SK-N-MC (cell line): ENCODE results near the gene H6PD.

Experiments
- DNase-seq: peaks from one replicate; pipeline ENCODE4 v3.0.0-alpha.2; 2011; ENCODE audit warnings: low read depth, low spot score
- H3K27ac ChIP-seq: fragments of 200-600 bp; sonication (generic); 2 replicates; pipeline ENCODE4 v1.5.1; 2016; ENCODE audit warnings: mixed run types
- H3K36me3 ChIP-seq: fragments of 200-600 bp; sonication (generic); 2 replicates; pipeline ENCODE4 v1.6.1; 2017; ENCODE audit warnings: antibody characterized with exemption, low read length, mixed read lengths; ENCODE audit not compliant: insufficient read depth
- H3K4me3 ChIP-seq: fragments of 200-600 bp; sonication (generic); 2 replicates; pipeline ENCODE4 v1.5.1; 2016
- H3K9ac ChIP-seq: fragments of 200-600 bp; sonication (generic); 2 replicates; pipeline ENCODE4 v1.8.0; 2017; ENCODE audit warnings: mixed run types, mixed read lengths; ENCODE audit not compliant: insufficient read length
- H3K9me3 ChIP-seq: fragments of 200-600 bp; sonication (generic); 2 replicates; pipeline ENCODE4 v1.6.1; 2017; ENCODE audit warnings: low read depth, mild to moderate bottlenecking, antibody characterized with exemption, low read length, moderate library complexity, mixed read lengths
- EZH2 ChIP-seq: fragments of 200-600 bp; sonication (generic); IDR thresholded peaks from one replicate; pipeline ENCODE4 v1.6.1; 2017; ENCODE audit warnings: antibody characterized with exemption
- FOXP2 ChIP-seq: optimal IDR thresholded peaks from 2 replicates; pipeline ENCODE3; 2011; ENCODE audit warnings: mild to moderate bottlenecking, moderate library complexity; ENCODE audit not compliant: insufficient read depth; ENCODE audit errors: extremely low read length, control extremely low read depth
- POLR2AphosphoS5 ChIP-seq: IDR thresholded peaks from 2 replicates; pipeline ENCODE4 v1.6.1; 2012; ENCODE audit warnings: mild to moderate bottlenecking, low read depth, low read length, borderline replicate concordance

Gene H6PD

DNA sequence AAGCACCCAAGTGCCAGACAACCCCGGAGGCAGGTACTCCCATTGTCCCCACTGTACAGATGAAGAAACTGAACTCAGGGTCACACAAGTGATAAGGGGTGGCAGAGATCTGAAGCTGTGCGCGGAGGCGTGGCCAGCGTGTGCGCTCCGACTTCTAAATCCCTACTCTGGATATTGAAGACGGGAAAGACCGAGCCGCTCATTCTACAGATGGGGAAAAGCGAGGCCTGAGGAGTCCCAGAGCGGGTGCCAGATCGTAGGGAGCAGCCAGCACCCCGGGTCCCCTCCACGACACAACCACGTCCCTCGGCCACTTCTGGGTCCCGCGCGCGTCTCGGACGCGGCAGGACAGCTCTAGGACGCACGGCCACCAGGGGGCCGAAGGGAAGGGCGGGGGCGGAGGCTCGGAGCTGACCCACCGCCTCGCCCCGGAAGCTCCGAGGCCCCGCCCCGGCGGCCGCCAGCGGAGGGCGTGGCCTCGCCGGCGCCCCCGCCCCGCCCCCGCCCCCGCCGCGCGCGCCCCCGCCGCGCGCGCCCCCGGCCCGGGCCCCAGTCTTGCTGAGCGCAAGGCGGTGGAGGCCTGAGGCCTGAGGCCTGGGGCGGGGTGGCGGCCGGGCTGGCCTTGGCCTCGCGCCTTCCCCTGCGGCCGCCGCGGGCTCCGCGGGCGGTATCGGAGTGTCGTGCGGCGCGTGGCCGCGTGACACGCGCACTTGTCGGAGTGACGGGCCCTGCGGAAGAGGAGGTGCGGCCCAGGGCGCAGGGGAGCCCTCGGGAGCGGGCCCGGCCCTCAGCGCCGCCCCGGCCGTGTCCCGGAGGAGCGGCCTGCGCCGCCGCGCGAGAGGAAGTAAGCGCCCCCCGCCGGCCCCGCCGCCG, at the start of gene H6PD:
Gene H6PD (plus strand): TSS at position 552 of the 873 bp plus-strand sequence. CDS start 10,161 bp downstream, outside the sequence.
- H3K36me3 ChIP-seq = no peaks in the 10 kb centered on the region
- TF ChIP-seq FOXP2 (no peak), POLR2AphosphoS5 (no peak), EZH2 (no peak)
- no peak for DNase-seq

DNA sequence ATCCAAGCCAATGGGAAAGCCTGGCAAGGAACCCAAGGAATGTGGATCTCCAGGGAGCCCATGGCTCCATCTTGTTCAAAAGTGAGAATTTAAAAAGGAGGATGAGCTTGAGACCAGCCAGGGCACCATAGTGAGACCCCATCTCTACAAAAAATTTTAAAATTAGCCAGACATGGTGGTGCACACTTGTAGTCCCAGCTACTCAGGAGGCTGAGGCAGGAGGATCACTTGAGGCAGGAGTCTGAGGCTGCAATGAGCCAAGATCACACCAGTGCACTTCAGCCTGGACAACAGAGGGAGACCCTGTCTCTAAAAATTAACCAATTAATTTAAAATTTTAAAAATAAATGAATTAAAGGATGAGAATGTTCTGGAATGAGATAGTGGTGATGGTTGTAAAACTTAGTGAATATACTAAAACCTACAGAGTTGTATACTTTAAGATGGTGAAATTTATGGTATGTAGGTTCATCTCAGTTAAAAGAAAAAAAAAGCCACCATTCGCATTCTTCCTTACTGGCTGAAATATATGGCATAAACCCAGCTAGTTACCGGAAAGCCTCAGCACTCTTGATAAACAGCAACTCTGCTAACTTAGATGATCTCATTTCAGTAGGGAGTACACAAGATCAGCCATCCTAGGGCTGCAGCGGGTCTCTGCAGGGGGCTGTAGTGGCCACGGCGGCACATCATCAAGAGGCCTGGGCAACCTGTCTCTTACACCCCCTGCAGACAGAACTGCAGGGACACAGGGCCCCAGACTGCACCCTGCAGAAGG, 48.3 kb upstream of the H6PD start:
- Histone ChIP-seq H3K9ac (no peak overlapping the region), H3K36me3 (no peaks in the 10 kb centered on the region), H3K9me3 (no peaks in the 10 kb centered on the region), H3K4me3 (no peak overlapping the region), H3K27ac (no peak overlapping the region)
- DNase-seq = no peak
- no peak for TF ChIP-seq FOXP2
- TF ChIP-seq EZH2 = no peak
- no peak for TF ChIP-seq POLR2AphosphoS5

More for the DNA sequence above, at the start of gene H6PD:
- H3K27ac ChIP-seq = peak within 1 kb of the TSS; percentile 54; the same call in 1 of the 2 replicates
- H3K9ac ChIP-seq = peak within 1 kb of the TSS; percentile 95
- H3K4me3 ChIP-seq = peak within 1 kb of the TSS; percentile 94
- H3K9me3 ChIP-seq = no peaks in the 10 kb centered on the region

DNA sequence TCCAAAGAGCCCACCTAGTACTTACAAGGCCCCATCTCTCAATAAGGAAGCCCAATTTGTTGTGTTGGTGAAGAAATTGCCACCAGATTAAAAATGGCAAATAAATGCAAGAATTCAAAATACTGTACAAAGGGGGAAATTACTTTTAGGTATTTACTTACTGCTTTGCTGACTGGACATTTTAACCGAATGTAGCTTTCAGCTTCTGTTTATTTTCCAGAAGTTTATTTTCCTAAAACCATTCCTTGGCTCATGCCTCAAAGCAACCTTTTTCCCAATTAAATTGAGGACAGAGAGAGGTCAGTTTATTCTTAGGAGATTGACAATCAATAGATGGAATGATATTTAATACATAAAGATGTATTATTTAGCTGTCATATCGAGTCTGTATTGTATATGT, 47.6 kb upstream of the H6PD start:
- no peak overlapping the region for H3K27ac ChIP-seq
- no peak overlapping the region for H3K4me3 ChIP-seq
- H3K36me3 ChIP-seq = no peaks in the 10 kb centered on the region
- no peak for TF ChIP-seq EZH2
- TF ChIP-seq POLR2AphosphoS5 = no peak
- TF ChIP-seq FOXP2 = no peak
- H3K9ac ChIP-seq = no peak overlapping the region
- H3K9me3 ChIP-seq = no peaks in the 10 kb centered on the region
- DNase-seq = no peak

DNA sequence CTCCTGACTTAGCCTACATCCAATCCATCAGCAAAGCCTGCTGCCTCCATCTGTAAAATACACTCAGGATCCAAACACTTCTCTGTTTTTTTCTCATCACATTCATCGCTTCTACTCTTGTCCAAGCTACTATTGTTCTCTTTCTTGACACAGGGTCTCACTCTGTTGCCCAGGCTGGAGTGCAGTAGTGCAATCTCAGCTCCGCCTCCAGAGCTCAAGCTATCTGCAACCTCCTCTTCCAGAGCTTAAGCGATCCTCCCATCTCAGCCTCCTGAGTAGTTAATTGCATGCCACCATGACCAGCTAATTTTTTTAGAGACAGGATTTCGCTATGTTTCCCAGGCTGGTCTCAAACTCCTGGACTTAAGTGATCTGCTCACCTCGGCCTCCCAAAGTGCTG, 44.3 kb upstream of the H6PD start:
- Histone ChIP-seq H3K27ac (no peak overlapping the region), H3K36me3 (no peaks in the 10 kb centered on the region), H3K9me3 (no peaks in the 10 kb centered on the region), H3K9ac (no peak overlapping the region), H3K4me3 (no peak overlapping the region)
- DNase-seq = no peak
- TF ChIP-seq EZH2 = no peak
- TF ChIP-seq FOXP2 = no peak
- TF ChIP-seq POLR2AphosphoS5 = no peak

DNA sequence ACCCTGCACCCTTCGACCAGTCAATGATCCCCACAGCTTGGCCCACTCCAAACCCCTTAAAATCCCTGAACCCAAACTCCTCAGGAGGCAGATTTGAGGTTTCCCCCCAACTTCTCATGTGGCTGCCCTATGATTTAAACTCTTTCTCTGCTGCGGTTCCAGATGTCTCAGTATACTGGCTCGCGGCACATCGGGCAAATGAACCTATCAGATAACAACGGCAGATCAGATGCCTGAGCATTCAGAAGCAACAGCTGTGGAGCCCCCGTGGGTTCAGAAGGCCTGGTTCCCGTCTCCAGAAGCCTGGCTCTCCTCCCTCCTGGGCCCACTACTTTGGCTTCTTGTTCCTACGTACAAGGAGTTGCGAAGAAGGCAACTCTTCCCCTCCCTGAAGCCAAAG, 43.3 kb upstream of the H6PD start:
- TF ChIP-seq FOXP2 (no peak), POLR2AphosphoS5 (no peak), EZH2 (no peak)
- Histone ChIP-seq H3K27ac (no peak overlapping the region), H3K36me3 (no peaks in the 10 kb centered on the region), H3K9ac (no peak overlapping the region), H3K4me3 (no peak overlapping the region), H3K9me3 (no peaks in the 10 kb centered on the region)
- DNase-seq = no peak

- Histone ChIP-seq H3K27ac (no peak overlapping the region), H3K9me3 (no peaks in the 10 kb centered on the region), H3K9ac (no peak overlapping the region), H3K4me3 (no peak overlapping the region), H3K36me3 (no peaks in the 10 kb centered on the region)
- DNase-seq = no peak
- TF ChIP-seq EZH2 (no peak), FOXP2 (no peak), POLR2AphosphoS5 (no peak)
Observed at GRCh38 chr1:9192578-9193232, 41.9 kb upstream of the H6PD start.

- Histone ChIP-seq H3K36me3 (no peaks in the 10 kb centered on the region), H3K4me3 (no peak overlapping the region), H3K27ac (no peak overlapping the region), H3K9me3 (no peaks in the 10 kb centered on the region), H3K9ac (no peak overlapping the region)
- DNase-seq = no peak
- TF ChIP-seq FOXP2 = no peak
- TF ChIP-seq POLR2AphosphoS5 = no peak
- TF ChIP-seq EZH2 = no peak
Observed at GRCh38 chr1:9193233-9193625, 41.3 kb upstream of the H6PD start.

- H3K36me3 ChIP-seq = no peaks in the 10 kb centered on the region
- no peak for TF ChIP-seq EZH2
- no peak for TF ChIP-seq POLR2AphosphoS5
- no peak for TF ChIP-seq FOXP2
Observed at GRCh38 chr1:9194024-9194423, 40.5 kb upstream of the H6PD start.

More at GRCh38 chr1:9194024-9194423, 40.5 kb upstream of the H6PD start:
- Histone ChIP-seq H3K9ac (no peak overlapping the region), H3K9me3 (no peaks in the 10 kb centered on the region), H3K27ac (no peak overlapping the region), H3K4me3 (no peak overlapping the region)
- no peak for DNase-seq
